HG03097 (cell line): ENCODE measurements around the gene PHC3.
"Not testable (repeated sequence)": the region's sequence is repeated elsewhere in the genome, so short reads cannot be mapped to it uniquely, and the experiment has no call there.

Source experiments
- ATAC-seq: cut with Tn5 transposase; IDR thresholded peaks from one replicate; pipeline ENCODE4 v1.9.1; 2021; ENCODE audit not compliant: unreplicated experiment, low FRiP score

The PHC3 gene, protein sequence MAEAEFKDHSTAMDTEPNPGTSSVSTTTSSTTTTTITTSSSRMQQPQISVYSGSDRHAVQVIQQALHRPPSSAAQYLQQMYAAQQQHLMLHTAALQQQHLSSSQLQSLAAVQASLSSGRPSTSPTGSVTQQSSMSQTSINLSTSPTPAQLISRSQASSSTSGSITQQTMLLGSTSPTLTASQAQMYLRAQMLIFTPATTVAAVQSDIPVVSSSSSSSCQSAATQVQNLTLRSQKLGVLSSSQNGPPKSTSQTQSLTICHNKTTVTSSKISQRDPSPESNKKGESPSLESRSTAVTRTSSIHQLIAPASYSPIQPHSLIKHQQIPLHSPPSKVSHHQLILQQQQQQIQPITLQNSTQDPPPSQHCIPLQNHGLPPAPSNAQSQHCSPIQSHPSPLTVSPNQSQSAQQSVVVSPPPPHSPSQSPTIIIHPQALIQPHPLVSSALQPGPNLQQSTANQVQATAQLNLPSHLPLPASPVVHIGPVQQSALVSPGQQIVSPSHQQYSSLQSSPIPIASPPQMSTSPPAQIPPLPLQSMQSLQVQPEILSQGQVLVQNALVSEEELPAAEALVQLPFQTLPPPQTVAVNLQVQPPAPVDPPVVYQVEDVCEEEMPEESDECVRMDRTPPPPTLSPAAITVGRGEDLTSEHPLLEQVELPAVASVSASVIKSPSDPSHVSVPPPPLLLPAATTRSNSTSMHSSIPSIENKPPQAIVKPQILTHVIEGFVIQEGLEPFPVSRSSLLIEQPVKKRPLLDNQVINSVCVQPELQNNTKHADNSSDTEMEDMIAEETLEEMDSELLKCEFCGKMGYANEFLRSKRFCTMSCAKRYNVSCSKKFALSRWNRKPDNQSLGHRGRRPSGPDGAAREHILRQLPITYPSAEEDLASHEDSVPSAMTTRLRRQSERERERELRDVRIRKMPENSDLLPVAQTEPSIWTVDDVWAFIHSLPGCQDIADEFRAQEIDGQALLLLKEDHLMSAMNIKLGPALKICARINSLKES

DNA sequence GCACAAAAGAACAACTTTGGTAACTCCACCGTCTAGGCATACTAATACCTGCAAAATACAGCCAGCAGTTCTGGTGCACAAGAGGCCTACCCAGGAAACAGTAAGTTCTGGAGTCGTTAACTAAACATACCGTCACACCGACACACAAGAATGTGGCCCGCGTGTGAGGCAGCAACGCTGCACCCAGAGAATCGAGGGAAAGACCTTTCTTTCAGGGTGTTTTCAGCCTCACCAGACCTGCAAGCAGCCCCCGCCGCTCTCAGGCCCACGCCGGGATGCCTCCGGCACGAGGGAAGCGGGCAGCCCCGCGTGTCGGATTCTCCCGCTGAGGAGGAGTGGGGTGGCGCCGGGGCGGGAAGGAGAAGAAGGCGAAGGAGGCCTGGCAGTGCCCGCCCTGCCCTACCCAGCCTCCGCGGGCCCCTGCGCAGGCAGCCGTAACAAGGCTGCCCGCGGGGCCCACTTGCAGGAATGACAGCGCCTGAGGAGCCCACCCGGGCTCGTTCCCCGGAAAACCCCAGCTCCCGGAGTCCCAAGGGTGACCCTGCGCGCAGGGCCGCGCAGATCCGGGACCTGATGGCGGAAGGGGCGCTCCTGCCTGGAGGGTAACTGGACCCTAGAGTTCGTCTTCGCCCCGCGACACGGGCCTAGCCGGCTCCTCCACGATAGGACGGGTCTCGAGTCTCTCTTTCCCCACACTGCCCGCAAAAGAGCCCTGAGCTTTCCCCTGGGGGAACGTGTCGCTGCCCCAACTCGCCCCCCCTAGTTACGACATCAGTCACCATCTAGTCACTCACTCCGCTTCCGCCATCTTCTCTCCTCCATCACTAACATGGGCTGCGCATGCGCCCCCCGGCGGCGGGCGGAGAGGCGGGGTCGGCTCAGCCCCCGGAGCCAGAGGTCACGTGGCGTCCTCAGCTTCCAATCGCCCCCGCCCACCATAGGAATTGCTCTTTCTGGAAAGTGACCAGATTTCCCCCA, at the start of gene PHC3:
TSS of gene PHC3 (minus strand) at position 826 of the 978 bp plus-strand sequence. CDS start at position 808, 18 bp downstream.
- ATAC-seq = peak; percentile 78

DNA sequence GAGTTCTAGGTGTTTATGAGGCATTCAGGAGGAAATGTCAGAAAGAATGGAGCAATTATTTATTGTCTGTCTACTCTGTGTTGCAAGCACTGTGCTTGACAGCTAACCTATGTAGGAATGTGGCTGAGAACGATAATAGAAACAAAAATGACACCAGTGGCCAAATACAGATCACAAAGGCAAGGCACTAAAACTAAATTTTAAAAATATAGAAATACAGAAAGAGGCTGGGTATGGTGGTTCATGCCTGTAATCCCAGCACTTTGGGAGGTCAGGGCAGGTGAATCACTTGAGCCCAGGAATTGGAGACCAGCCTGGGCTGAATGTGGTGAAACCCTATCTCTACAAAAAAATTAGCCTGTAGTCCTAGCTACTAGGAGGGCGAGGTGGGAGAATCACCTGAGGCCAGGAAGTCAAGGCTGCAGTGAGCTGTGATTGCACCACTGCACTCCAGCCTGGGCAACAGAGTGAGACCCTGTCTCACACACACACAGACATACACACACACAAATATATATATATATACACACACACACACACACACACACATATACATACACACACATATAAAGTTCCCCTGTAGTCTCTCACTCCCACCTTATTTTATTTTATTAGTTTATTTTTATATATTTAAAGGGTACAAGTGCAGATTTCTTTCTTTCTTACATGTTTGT, 46.7 kb upstream of the PHC3 start:
- no peak for ATAC-seq

DNA sequence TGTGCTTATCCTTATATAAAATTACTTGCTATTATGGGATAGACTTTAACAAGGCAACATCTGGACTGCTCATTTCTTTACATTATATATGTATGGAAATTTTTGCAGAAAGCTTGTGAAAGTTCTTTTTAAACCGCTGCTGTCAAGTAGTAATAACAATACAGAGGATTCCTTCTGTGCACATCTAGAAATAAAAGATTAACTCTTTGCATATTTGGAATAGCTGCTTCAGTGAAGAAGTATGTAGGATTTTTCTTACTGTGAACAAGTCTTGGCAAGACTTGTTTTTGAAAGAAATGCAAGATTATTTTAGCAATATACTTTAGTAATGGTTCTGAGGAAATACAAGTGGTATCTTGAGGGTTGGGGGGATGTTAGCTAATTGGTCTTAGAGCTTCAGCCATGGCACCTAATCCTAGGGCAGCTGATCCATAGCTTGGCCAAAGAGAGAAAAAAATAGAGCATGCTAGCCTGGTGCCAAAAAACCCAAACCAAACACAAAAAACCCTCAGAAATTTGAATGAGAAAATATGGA, 45.0 kb upstream of the PHC3 start:
- no peak for ATAC-seq

DNA sequence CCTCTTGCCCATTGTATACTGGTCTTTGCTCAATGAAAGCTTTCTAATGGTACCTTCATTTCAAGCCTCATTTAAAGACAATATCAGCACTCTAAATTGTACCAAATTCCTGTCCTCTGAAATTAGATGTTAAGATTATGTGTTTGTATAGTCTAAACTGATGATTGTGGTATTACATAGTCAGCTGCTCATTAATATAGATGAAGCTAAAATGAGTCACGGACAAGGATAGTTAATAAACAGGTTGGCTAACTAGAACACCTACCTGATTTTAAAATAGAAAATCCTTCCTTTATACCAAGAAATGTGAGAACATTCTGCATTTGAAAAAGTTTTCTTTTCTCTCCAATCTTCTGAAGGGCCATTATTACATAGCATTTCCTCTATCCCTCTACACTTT, 43.6 kb upstream of the PHC3 start:
- no peak for ATAC-seq

DNA sequence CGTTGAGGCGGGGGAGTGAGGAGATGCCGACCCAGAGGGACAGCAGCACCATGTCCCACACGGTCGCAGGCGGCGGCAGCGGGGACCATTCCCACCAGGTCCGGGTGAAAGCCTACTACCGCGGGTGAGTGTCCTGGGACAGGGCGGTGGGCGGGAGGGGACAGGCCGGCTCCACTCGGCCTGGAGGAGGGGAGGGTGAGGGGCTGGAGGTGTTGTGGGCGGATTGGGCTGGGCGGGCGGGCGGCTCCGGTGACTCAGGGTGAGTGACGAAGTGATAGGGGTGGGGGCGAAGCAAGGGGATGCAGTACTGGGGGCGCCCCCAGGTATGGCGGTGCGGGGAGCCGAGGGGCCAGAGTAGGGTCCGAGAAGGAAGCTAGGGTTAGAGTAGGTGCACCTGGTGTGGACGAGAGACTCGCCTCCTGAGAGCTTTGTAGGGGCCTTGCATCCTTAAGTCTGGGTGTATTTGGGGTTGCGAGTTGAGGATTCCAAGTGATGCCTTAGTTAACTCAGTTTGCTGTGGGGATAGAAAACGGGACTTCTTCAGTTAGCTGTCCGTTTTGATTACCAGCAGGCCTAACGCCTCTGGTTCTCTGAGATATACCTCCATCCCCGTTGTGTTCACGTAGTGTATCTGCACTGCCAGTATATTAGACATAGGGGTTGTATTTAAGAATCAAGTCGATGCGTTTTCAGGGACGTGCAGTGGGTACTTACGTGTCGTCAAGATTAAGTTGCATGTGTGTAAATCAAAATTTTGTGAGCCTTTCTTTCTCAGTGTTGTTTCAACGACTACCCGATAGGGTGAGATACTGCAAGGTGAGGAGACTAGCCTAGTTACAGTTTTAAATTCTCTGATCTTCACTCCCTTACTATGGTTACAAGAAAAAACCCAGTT, 41.4 kb upstream of the PHC3 start:
- ATAC-seq = peak; percentile 26

DNA sequence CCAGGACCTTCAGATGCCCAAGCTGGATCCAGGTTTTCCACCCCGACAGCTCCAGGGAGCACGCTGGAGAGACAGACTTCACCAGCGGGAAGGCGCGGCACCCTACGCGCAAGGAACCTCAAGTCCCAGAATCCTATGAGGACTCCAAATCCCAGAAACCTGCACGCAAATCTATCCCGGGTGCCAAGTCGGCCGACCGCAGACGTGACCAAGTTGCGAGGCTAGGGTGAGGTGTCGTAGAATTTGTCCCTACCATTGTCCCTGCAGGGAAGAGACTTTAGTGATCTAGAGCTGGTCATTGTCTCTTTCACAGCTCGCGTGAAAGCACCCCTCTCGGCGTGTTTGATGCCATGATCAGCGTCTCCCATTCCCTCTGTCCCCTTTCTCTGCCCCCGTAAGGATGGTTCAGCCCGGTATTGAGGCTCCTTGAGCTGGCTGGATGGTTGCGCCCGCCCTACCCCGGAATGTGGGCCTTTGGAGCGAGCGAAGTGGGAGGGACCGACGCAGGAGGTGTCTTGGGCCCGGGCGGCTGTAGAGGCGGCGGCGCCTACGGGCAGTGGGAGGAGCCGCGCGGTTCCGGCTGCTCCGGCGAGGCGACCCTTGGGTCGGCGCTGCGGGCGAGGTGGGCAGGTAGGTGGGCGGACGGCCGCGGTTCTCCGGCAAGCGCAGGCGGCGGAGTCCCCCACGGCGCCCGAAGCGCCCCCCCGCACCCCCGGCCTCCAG, 40.6 kb upstream of the PHC3 start, which contains the start of gene PRKCI:
TSS of gene PRKCI (plus strand) at position 501 of the 723 bp plus-strand sequence. CDS start 246 bp downstream, outside the sequence.
- peak; percentile 92 for ATAC-seq

DNA sequence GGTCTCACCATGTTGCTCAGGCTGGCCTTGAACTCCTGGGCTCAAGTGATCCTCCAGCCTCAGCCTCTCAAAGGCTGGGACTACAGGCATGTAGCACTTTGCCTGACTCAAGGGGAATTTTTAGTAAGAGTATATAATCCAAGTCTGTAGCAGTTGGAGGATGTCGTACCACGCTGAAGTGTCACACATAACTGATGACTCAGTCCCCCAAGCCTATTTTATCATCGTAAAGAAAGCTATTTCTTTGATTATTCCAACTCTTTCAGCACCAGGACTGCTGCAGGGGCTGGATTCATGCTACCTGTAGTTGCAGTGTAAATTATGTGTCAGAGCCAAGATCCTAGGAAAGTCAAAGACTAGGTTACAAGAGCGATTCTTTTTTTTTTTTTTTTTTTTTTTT, 39.3 kb upstream of the PHC3 start:
- ATAC-seq = no peak

DNA sequence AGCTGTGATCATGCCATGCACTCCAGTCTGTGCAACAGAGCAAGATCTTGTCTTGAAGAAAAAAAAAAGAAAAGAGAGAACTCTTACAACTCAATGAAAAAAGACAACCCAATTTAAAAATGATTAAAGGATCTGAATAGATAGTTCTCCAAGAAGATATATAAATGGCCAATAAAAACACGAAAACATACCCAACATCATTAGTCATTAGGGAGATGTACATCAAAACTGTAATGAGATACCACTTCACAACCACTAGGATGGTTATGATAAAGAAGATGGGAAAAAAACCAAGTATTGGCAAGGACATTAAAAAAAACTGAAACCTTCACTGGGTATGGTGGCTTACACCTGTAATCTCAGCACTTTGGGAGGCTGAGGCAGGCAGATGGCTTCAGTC, 38.3 kb upstream of the PHC3 start:
- ATAC-seq = no peak

DNA sequence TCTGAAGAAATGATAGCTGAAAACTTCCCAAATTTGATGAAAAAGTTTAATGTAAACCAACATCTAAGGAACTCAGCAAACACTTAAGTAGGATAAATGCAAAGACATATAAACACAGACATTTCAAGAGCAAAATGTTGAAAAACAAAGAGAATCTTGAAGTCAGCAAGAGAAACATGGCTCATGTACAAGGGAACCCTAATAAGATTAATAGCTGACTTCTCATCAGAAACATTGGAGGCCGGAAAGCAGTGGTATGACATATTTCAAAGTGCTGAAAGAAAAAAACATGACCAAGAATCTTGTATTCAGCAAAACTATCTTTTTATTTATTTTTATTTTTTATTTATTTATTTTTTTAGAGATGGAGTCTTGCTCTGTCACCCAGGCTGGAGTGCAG, 30.1 kb upstream of the PHC3 start:
- no peak for ATAC-seq

DNA sequence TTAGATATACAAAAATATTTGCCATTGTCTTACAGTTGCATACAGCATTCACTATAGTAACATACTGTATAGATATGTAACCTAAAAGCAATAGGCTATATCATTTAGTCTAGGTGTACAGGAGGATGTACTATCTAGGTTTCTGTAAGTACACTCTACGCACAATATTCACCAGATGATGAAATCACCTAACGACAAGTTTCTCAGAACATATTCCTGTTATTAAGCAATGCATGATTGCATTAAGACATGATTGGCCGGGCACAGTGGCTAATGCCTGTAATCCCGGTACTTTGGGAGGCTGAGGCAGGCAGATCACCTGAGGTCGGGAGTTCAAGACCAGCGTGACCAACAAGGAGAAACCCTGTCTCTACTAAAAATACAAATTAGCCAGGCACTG, 26.2 kb upstream of the PHC3 start:
- ATAC-seq = no peak

DNA sequence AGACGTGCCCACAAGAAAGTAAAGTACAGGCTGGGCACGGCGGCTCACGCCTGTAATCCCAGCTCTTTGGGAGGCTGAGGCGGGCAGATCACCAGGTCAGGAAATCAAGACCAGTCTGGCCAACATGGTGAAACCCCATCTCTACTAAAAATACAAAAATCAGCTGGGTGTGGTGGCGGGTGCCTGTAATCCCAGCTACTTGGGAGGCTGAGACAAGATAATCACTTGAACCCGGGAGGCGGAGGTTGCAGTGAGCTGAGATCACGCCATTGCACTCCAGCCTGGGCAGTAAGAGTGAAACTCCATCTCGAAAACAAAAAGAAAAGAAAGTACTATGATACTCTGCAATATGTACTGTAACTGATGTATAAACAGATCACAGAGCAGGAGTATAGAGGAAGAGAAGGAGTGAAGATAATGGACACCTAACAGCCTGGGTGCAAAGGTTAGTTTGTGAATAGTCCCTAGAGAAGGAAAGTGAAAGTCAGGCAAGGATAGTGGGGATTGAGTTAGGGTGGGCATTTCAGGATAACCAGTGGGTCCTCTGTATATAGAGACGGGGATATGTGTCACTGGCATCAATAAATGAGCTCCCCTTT, 24.7 kb upstream of the PHC3 start:
- ATAC-seq = not testable (repeated sequence)

DNA sequence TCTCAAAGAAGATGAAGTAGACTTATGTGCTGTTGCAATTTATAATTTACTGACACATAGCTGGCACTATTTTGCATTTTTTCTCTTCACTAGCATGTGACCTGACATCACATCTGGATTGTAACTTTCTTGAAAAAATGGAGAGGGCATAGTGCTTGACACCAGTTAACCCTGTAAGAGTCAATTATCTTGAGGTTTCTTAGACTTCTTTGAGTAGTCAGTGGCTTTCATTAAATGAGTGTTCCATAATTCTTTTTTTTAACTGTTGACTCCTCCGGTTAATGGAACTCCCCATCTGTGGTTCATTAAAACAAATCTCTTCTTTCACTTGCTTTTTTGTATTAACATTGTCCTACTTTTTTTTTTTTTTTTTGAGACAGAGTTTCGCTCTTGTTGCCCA, 23.8 kb upstream of the PHC3 start:
- no peak for ATAC-seq

DNA sequence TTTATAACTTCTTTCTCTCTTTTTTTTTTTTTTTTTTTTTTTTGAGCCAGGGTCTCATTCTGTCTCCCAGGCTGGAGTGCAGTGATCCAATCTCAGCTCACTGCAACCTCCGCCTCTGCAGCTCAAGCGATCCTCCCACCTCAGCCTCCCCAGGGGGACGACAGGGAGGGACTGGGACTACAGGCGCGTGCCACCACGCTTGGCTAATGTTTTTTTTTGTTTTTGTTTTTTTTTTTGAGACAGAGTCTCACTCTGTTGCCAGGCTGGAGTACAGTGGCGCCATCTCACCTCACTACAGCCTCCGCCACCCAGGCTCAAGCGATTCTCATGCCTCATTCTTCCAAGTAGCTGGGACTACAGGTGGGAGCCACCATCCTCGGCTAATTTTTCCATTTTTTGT, 23.0 kb upstream of the PHC3 start:
- no peak for ATAC-seq

DNA sequence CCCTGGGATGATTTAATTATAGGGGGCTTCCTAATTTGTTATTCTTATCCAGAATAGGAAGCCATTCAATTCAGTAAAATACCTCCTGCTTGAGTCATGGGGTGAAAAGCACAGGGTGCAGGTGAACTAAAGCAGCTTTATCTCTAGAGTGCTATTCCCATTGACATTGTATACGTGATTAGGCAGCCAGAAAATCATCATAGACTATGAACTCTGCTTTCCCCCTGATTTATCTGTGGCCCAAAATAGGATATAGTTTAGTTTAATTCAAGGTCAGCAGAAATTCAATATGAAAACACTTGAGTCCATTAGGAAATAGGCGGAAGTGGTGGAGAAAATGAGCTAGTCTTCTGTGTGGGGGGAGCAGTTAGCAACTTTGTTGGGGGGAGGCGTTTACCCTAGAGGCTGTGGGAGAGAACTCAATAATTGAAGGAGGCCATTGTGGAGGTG, 22.5 kb upstream of the PHC3 start:
- no peak for ATAC-seq

DNA sequence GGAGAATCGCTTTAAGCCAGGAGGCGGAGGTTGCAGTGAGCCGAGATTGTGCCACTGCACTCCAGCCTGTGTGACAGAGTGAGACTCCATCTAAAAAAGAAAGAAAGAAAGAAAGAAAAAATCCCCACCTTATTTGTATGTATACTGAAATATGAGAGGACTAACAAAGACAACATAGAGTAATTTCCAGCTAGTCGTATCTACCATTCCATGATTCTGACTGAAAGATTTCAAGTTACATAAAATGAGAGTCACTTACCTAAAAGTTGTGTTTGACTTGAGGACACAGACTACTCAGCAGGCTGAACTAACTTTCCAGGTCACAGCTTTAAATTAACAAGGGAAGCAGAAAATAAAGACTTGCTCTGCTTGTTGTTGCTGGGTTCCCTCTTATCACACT, 21.9 kb upstream of the PHC3 start:
- no peak for ATAC-seq

DNA sequence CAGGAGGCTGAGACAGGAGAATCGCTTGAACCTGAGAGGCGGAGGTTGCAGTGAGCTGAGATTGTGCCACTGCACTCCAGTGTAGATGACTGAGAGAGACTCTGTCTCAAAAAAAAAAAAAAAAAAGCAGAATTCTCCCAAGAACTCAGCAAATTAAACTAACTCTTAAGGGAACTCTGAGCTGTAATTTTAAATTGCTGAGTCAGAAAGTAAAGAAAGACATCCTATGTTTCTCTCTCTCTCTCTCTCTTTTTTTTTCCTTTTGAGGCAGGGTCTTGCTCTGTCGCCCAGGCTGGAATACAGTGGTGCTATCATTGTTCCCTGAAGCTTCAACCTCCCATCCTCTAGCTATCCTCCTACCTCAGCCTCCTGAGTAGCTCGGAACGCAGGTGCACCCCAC, 20.0 kb upstream of the PHC3 start:
- no peak for ATAC-seq

DNA sequence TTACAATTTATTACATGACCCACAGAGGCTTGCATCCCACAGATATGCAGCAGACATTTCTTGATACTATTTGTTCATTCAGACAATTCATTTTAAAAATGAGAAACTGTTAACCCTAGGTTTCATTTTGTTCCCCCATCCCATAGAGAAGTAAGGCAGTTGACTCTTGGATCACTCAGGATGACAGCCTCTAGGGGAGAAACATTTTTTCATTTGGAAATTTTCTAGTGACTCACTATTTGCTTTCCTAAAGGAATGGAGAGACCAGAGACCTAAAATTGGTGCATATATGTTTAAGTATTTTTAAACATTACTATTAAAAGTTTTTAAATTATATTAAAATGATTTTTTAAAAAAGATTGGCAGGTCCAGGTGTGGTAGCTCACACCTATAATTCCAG, 19.5 kb upstream of the PHC3 start:
- ATAC-seq = no peak
